Endothelial cell of umbilical vein (primary cell): Measurements from ENCODE around the gene RAB11FIP3.

Experiments
- MYC ChIP-seq: IDR thresholded peaks from one replicate; pipeline ENCODE4 v1.6.1; 2011; ENCODE audit warnings: mild to moderate bottlenecking, low read depth, low read length
- POLR2A ChIP-seq: IDR thresholded peaks from 2 replicates; pipeline ENCODE4 v1.6.1; 2012; ENCODE audit warnings: low read depth, mild to moderate bottlenecking, control low read depth, low read length
- POLR2AphosphoS5 ChIP-seq: IDR thresholded peaks from 2 replicates; pipeline ENCODE4 v1.6.1; 2012; ENCODE audit warnings: low read depth, mild to moderate bottlenecking, control low read depth, low read length, moderate library complexity; ENCODE audit not compliant: insufficient read depth
- TF ChIP-seq, protein P1 (sequence below): IDR thresholded peaks from 2 replicates; pipeline ENCODE4 v1.6.1; 2011; ENCODE audit not compliant: insufficient read depth, insufficient read length
- TF ChIP-seq, protein P2 (sequence below), 2 donors: IDR thresholded peaks; 1 replicate in 1 of 2; 2 replicates in 1 of 2; pipeline ENCODE4 v1.5.1; 2011; ENCODE audit warnings: low read length in 2 of 2, mild to moderate bottlenecking in 2 of 2, moderate library complexity in 2 of 2, control low read depth in 1 of 2, inconsistent platforms in 1 of 2, low read depth in 1 of 2; ENCODE audit not compliant: insufficient read depth in 1 of 2; ENCODE audit errors: extremely low read depth in 1 of 2

DNA sequence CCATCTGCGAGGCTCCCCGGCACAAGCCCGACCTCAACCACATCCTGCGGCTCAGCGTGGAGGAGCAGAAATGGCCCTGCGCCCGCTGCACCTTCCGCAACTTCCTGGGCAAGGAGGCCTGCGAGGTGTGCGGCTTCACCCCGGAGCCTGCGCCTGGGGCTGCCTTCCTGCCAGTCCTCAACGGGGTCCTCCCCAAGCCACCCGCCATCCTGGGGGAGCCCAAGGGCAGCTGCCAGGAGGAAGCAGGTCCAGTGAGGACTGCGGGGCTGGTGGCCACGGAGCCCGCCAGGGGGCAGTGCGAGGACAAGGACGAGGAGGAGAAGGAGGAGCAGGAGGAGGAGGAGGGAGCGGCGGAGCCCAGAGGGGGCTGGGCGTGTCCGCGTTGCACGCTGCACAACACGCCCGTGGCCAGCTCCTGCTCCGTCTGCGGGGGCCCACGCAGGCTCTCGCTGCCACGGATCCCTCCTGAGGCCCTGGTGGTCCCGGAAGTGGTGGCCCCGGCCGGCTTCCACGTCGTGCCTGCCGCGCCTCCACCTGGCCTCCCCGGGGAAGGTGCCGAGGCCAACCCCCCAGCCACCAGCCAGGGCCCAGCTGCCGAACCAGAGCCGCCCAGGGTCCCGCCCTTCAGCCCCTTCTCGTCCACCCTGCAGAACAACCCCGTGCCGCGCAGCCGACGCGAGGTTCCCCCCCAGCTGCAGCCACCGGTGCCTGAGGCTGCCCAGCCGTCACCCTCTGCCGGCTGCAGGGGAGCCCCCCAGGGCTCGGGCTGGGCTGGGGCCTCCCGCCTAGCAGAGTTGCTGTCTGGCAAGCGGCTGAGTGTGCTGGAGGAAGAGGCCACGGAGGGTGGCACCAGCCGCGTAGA, 121.7 kb downstream of the RAB11FIP3 start:
- TF ChIP-seq POLR2AphosphoS5 = no peak
- TF ChIP-seq, protein P1, sequence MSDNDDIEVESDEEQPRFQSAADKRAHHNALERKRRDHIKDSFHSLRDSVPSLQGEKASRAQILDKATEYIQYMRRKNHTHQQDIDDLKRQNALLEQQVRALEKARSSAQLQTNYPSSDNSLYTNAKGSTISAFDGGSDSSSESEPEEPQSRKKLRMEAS = no peak
- TF ChIP-seq, protein P2, sequence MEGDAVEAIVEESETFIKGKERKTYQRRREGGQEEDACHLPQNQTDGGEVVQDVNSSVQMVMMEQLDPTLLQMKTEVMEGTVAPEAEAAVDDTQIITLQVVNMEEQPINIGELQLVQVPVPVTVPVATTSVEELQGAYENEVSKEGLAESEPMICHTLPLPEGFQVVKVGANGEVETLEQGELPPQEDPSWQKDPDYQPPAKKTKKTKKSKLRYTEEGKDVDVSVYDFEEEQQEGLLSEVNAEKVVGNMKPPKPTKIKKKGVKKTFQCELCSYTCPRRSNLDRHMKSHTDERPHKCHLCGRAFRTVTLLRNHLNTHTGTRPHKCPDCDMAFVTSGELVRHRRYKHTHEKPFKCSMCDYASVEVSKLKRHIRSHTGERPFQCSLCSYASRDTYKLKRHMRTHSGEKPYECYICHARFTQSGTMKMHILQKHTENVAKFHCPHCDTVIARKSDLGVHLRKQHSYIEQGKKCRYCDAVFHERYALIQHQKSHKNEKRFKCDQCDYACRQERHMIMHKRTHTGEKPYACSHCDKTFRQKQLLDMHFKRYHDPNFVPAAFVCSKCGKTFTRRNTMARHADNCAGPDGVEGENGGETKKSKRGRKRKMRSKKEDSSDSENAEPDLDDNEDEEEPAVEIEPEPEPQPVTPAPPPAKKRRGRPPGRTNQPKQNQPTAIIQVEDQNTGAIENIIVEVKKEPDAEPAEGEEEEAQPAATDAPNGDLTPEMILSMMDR (IDR thresholded peaks at IDR 0.05; ENCODE audit: extremely low read depth in 1 of 2, insufficient read depth in 1 of 2, low read depth in 1 of 2, low read length in 2 of 2) = peak in 1 of 2 donors; percentile 39
- no peak for TF ChIP-seq POLR2A
- TF ChIP-seq MYC = no peak
